ENCODE measurements around the gene C13orf46.
A peak's percentile ranks its signal among the peaks of the same experiment; 100 is the strongest.

The C13orf46 gene

DNA sequence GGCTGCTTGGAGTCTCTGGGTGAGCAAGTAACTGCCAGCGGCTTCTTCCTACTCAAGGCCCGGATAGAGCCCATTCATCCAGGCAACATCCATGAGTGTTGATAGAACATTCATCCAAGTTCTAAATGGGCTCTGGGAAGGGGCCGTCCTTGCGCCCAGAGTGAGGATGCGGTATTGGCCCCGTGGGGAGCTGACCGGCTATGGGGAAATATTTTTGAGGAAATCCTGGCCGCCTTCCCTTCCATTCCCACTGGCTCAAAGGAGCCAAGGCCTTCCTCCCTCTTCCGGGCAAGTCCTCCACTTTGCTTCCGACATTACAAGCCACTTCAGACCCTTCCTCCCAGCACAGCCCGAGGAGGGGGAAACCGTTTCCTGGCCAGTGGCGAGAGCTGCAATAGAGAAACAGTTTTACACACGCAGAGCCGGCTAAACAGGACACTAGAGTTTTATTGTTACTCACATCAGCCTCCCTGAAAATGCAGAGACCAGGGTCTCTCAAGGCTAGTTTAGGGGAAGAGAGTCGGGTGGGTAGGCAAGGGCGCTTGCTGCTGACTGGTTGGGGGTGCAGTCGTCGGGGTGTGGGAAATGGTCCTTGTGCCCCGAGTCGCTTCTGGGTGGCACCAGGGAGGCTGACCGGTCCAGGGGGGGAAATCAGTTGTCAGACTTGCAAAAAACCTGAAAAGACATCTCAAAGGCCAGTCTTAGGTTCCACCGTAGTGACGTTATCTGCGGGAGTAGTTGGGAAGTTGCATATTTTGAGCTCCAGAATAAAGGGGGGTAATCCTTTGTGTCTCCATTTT lies 37.5 kb downstream of the C13orf46 start:
- DNase-seq = no peak

- DNase-seq = peak; percentile 64 to 66
Measured at GRCh38 chr13:113935001-113935844, 38.7 kb downstream of the C13orf46 start.

DNA sequence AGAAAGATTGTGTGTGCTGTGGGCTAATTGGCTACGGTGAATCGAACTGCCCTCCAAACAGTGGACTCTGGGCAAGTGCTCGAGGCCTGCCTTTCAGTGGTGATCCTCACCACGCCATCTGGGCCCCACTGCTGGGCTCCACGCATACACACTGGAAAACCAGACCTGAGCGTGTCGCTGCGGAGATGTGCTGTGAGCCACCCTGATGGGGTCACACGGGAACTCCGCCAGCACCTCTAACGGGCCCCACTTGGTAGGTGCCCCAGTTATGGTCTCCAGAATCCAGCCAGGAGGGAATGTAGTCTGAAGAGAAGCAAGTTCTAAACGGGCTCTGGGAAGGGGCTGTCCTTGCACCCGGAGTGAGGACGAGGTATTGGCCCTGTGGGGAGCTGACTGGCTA lies 39.3 kb downstream of the C13orf46 start:
- DNase-seq = no peak

DNA sequence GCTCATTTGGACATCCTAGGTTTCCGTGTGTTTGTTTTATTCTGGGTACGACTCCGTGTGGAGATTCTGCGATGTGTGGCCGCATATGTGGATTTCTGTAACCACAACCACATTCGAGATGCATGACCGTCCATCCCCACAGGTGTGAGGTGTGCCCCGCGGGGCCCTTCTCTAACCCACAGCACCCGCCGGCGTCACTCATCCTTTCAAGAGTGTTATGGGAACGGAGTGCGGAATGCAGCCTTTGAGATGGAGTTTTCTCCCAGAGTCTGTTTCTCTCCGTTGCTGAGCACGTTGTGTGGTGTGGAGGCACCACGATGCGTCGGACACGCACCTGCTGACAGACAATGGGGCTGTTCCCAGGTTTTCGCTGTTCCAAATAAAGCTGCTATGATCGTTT lies 40.0 kb downstream of the C13orf46 start:
- no peak for DNase-seq

GRCh38 chr13:113931841-113932459 lies 41.9 kb downstream of the C13orf46 start:
- no peak for DNase-seq

- no peak for DNase-seq
Measured at GRCh38 chr13:113930671-113931637, 42.9 kb downstream of the C13orf46 start.

GRCh38 chr13:113929628-113930615 lies 44.0 kb downstream of the C13orf46 start:
- DNase-seq = no peak

- DNase-seq = no peak
Measured at GRCh38 chr13:113928685-113929627, 44.9 kb downstream of the C13orf46 start.

DNA sequence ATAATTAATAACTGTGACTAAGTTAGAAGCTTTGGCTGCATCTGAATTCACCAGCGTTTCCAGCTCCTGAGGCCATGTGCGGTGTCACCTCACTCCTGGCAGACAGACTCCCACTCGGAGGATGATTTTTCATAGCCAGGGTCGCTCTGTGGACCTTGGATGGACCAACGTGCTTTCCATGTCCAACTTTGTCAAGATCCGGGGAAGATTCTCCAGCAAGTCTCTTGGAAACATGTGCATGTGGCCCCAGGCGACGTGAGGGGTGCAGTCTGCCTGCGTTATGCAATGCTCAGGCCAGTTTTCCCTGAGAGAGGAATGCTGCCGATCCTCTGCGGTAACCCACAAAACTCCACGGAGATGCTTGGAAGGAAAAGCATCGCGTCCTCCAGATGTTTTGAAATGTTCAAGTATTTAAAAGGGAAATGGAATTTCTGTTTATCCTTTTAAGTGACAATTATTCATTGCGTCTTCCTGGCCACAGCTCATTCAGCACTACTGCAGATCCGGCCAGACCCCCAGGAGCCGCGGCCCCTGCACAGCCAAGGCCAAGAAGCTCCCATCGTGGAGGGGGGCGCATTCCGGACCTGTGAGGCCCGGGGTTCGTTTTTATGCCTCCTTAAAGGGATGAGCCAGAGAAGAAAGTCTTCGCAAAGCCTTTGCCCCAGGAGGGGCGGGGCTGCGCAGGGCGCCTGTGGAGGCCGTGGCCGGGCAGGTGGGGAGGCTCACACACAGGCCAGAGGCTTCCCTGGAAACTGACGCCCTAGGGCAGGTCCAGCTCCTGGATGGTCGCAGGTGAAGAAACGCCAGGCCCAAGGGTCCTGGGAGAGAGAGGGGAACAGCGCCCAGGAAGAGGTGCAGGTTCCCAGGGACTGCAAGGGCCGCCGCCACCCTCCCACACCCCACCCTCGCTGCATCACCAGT lies 46.0 kb downstream of the C13orf46 start:
- DNase-seq = no peak

DNA sequence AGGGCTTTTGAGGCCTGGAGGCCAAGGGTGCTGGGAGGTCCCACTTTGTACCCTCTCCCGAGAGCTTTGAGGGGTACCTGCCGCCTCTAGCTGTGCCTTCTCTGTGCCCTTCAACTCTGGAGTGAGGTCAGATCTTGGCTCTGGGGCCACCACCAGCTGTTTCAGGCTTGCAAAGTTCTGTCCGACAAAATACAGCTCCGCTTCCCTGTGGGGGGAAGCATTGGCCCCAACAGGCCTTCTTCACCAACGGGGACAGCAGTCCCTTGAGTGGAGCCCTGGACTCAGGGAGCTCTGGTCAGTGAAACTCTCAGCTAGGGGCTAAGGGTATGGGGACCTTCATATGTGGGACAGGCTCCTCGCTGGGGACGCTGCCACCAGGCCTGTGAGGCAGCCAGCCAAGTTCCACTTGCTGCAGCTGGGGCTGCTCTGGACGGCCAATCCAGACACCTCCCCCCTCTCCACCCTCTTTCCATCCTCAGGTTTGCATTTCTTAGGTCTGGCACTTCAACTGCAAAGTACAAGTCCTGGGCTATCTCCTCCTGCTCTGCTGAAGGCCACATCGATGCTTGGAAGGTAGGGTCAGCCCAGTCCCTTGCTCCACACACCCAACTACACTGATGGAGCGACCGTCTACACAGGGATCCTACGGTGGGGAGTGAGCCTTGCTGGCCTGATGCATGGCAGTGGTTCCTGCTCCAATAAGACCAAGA lies 46.8 kb downstream of the C13orf46 start:
- DNase-seq = no peak

DNA sequence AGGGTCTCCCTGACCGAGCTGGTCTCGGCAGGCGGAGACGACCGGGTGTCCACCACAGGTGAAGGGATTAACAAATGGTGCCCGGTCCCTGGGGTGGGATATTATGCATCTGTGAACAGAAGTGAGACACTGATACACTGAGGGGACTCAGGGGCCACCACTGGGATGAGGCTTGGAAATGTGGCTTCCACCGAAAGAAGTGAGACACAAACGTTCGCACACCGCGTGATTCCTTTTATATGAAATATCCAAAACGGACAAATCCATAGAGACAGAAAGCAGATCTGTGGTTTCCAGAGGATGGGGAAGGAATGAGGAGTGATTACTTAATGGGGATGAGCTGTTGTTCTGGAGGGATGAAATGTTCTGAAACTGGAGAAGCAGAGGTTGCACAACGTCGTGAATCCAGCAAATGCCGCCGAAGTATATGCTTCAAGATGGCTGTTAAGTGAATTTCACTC lies 47.5 kb downstream of the C13orf46 start:
- no peak for DNase-seq

- no peak for DNase-seq
Measured at GRCh38 chr13:113924184-113924901, 49.5 kb downstream of the C13orf46 start.

GRCh38 chr13:113923376-113924063 lies 50.4 kb downstream of the C13orf46 start:
- DNase-seq = no peak

GRCh38 chr13:113922412-113923118 lies 51.3 kb downstream of the C13orf46 start:
- no peak for DNase-seq

DNA sequence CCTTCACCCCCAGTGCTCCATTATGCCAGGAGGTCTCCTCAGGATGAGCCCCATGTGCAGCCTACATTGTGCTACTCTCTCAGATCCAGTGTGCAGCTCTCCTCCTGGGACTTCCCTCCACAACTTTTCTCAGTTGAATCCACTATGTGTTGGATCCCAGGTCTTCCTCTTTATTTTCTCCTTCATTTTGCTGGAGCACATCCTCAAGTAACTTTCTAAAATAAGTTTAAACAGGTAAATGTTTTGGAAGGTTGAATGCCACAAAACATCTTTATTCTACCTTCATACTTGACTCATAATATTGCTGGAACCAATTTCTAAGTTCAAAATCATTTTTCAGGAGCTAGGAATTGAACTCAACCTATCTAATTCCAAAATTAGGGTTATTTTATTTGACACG lies 52.1 kb downstream of the C13orf46 start:
- no peak for DNase-seq

Measured in NCI-H2081 (cell line).